Ishikawa (cell line): ENCODE data around the gene CFAP61.

Experiments
- CEBPB ChIP-seq: IDR thresholded peaks from 2 replicates; pipeline ENCODE4 v1.6.1; 2012
- CREB1 ChIP-seq: IDR thresholded peaks from 2 replicates; pipeline ENCODE4 v1.6.1; 2012; ENCODE audit warnings: low read depth
- EGR1 ChIP-seq: IDR thresholded peaks from 2 replicates; pipeline ENCODE4 v1.6.1; 2012
- EP300 ChIP-seq: IDR thresholded peaks from 2 replicates; pipeline ENCODE4 v1.6.1; 2012; ENCODE audit warnings: borderline replicate concordance
- FOXM1 ChIP-seq: IDR thresholded peaks from 2 replicates; pipeline ENCODE4 v1.6.1; 2012; ENCODE audit warnings: low read depth, borderline replicate concordance
- MAX ChIP-seq: IDR thresholded peaks from 2 replicates; pipeline ENCODE4 v1.6.1; 2012
- NFIC ChIP-seq: IDR thresholded peaks from 2 replicates; pipeline ENCODE4 v1.6.1; 2012
- RAD21 ChIP-seq: IDR thresholded peaks from 2 replicates; pipeline ENCODE4 v1.6.1; 2012; ENCODE audit warnings: low read depth
- REST ChIP-seq: IDR thresholded peaks from 2 replicates; pipeline ENCODE4 v1.6.1; 2012; ENCODE audit warnings: low read depth, mild to moderate bottlenecking
- TAF1 ChIP-seq: IDR thresholded peaks from 2 replicates; pipeline ENCODE4 v1.6.1; 2012; ENCODE audit warnings: low read depth, mild to moderate bottlenecking
- TCF12 ChIP-seq: IDR thresholded peaks from 2 replicates; pipeline ENCODE4 v1.6.1; 2012; ENCODE audit warnings: low read depth
- TEAD4 ChIP-seq: IDR thresholded peaks from 2 replicates; pipeline ENCODE4 v1.6.1; 2012
- YY1 ChIP-seq: IDR thresholded peaks from 2 replicates; pipeline ENCODE4 v1.6.1; 2012; ENCODE audit warnings: low read depth
- ZBTB7A ChIP-seq: IDR thresholded peaks from 2 replicates; pipeline ENCODE4 v1.6.1; 2012; ENCODE audit warnings: low read depth
- TF ChIP-seq, protein P1 (sequence below): IDR thresholded peaks from 2 replicates; pipeline ENCODE4 v1.6.1; 2012

The CFAP61 gene

GRCh38 chr20:20293141-20293540, 240.8 kb downstream of the CFAP61 start:
- TF ChIP-seq MAX (no peak), ZBTB7A (no peak), FOXM1 (no peak), EGR1 (no peak), CEBPB (no peak), NFIC (no peak), RAD21 (no peak), TCF12 (no peak), YY1 (no peak), EP300 (no peak)
- TF ChIP-seq, protein P1, sequence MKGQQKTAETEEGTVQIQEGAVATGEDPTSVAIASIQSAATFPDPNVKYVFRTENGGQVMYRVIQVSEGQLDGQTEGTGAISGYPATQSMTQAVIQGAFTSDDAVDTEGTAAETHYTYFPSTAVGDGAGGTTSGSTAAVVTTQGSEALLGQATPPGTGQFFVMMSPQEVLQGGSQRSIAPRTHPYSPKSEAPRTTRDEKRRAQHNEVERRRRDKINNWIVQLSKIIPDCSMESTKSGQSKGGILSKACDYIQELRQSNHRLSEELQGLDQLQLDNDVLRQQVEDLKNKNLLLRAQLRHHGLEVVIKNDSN, result no peak

- TF ChIP-seq EGR1 (no peak), RAD21 (no peak), FOXM1 (no peak), REST (no peak), NFIC (no peak), ZBTB7A (no peak), CREB1 (no peak), CEBPB (no peak), TCF12 (no peak), YY1 (no peak), MAX (no peak), TEAD4 (no peak), EP300 (no peak), TAF1 (no peak)
- TF ChIP-seq, protein P1, result no peak
Measured at GRCh38 chr20:20293691-20294385, 241.5 kb downstream of the CFAP61 start.

DNA sequence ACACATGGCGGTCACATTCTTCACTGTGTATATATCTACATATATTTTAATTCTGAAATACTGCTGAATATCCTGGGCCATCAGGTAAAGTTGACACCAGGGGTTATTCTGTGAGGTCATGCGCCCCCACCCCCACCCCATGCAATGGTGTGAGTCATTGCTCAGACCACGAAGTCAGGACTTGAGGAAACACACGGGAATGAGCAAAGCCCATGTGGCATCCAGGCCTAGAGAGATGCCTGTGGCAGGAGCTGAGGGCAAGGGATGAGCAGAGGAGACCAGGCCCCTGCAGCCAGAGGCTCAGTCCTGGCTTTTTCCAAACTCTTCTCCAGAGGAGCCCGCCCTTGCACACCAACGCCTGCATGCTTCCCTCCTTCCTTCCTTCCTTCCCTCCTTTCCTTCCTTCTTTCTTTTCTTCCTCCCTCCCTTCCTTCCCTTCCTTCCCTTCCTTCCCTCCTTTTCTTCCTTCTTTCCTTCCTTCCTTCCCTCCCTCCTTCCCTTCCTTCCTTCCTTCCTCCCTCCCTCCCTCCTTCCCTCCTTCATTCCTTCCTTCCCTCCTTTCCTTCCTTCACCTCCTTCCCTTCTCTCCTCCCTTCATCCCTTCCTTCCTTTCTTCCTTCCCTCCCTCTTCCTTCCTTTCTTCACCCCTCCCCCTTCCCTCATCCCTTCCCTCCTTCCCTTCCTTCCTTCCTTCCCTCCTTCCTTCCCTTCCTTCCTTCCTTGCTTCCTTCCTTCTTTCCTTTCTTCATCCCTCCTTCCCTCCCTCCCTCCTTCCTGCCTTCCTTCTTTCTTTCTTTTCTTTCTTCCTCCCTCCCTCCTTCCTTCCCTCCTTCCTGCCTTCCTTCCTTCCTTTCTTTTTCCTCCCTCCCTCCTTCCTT, 243.5 kb downstream of the CFAP61 start:
- no peak for TF ChIP-seq CEBPB
- TF ChIP-seq, protein P1, result no peak
- no peak for TF ChIP-seq RAD21
- no peak for TF ChIP-seq YY1
- no peak for TF ChIP-seq TAF1
- TF ChIP-seq EP300, result no peak
- no peak for TF ChIP-seq REST
- no peak for TF ChIP-seq FOXM1
- TF ChIP-seq TCF12, result no peak
- TF ChIP-seq EGR1, result no peak
- TF ChIP-seq NFIC, result no peak
- TF ChIP-seq CREB1, result no peak
- TF ChIP-seq TEAD4, result no peak

- TF ChIP-seq NFIC (no peak), TAF1 (no peak), MAX (no peak), CEBPB (no peak), TCF12 (no peak), FOXM1 (no peak), EGR1 (no peak), RAD21 (no peak), TEAD4 (no peak), REST (no peak), YY1 (no peak), EP300 (no peak), ZBTB7A (no peak)
- TF ChIP-seq, protein P1, result no peak
Measured at GRCh38 chr20:20297181-20297580, 244.8 kb downstream of the CFAP61 start.
